Uterus (tissue), 4 donors: ENCODE measurements around the gene KISS1R. TPM values are rescaled to one million over a fixed set of nuclear protein-coding genes. Genes with fewer than 3 reads are reported as not detected.
"Not testable (repeated sequence)": the region's sequence is repeated elsewhere in the genome, so short reads cannot be mapped to it uniquely, and the experiment has no call there.

Source experiments
- DNase-seq, 2 donors: peaks; one replicate each; pipeline ENCODE4 v3.0.0-alpha.2; 2019 to 2020
- H3K27ac ChIP-seq, 2 donors: fragments of 200-600 bp; sonication (generic); 1 replicate in 1 of 2; 2 replicates in 1 of 2; pipeline ENCODE4 v1.5.1; 2016 to 2018
- H3K27me3 ChIP-seq, 2 donors: fragments of 200-600 bp; sonication (generic); one replicate each; pipeline ENCODE4 v1.5.1; 2018 to 2019; ENCODE audit warnings: control low read depth in 1 of 2
- H3K36me3 ChIP-seq, 2 donors: fragments of 200-600 bp; sonication (generic); one replicate each; pipeline ENCODE4 v1.5.1; 2019; ENCODE audit warnings: control low read depth in 1 of 2
- H3K4me1 ChIP-seq, 2 donors: fragments of 200-600 bp; sonication (generic); one replicate each; pipeline ENCODE4 v1.5.1; 2018 to 2019; ENCODE audit warnings: control low read depth in 1 of 2
- H3K4me3 ChIP-seq, 2 donors: fragments of 200-600 bp; sonication (generic); 1 replicate in 1 of 2; 2 replicates in 1 of 2; pipeline ENCODE4 v1.5.1; 2018 to 2019; ENCODE audit warnings: mild to moderate bottlenecking in 1 of 2
- H3K9me3 ChIP-seq, 2 donors: fragments of 200-600 bp; sonication (generic); one replicate each; pipeline ENCODE4 v1.5.1; 2019; ENCODE audit warnings: control low read depth in 1 of 2
- CTCF ChIP-seq, 4 experiments: fragments of 200-600 bp in 2 of 4; fragments of 450-650 bp in 2 of 4; sonication (generic) in 2 of 4; IDR thresholded peaks; one replicate each; pipeline ENCODE4 v1.5.1; 2016 to 2019; ENCODE audit warnings: antibody characterized with exemption in 4 of 4, mild to moderate bottlenecking in 2 of 4, moderate library complexity in 1 of 4
- POLR2A ChIP-seq, 2 donors: fragments of 450-650 bp; IDR thresholded peaks; one replicate each; pipeline ENCODE4 v1.6.1; 2016; ENCODE audit warnings: antibody characterized with exemption in 2 of 2, mild to moderate bottlenecking in 1 of 2, moderate library complexity in 1 of 2
- intact Hi-C: fragments of 100-400 bp; cut with DNase I; formaldehyde crosslinking; loops from one replicate; pipeline ENCODE4 v1.15.1; 2023; ENCODE audit warnings: low total_unique reads
- total RNA-seq, 4 donors: library from RNA; depleted of rRNA in 3 of 4; stranded (reverse); fragments of >200 nt in 3 of 4; gene quantifications; one replicate each; pipeline versions ENCODE4 v1.1.0 to v1.2.4, GENCODE V29; 2014 to 2023
- donor health status: DM: yes; HTN: yes; CAD: no.

KISS1R gene
- total RNA-seq, 4 donors from 2014 or later: 0.14 TPM; not detected in 3

GRCh38 chr19:888581-889385, 28.4 kb upstream of the KISS1R start:
- no peak for DNase-seq
- Histone ChIP-seq H3K27ac (no peak overlapping the region), H3K4me3 (no peak overlapping the region), H3K9me3 (no peaks in the 10 kb centered on the region), H3K36me3 (no peaks in the 10 kb centered on the region), H3K27me3 (no peaks in the 10 kb centered on the region), H3K4me1 (no peaks in the 10 kb centered on the region)
- intact Hi-C loops: no loop called here
- TF ChIP-seq CTCF (IDR thresholded peaks at IDR 0.05) (no peak), POLR2A (IDR thresholded peaks at IDR 0.05) (no peak)

GRCh38 chr19:889662-890295, 27.4 kb upstream of the KISS1R start:
- Histone ChIP-seq H3K4me1 (no peaks in the 10 kb centered on the region), H3K4me3 (no peak overlapping the region), H3K27ac (no peak overlapping the region), H3K9me3 (no peaks in the 10 kb centered on the region), H3K27me3 (no peaks in the 10 kb centered on the region), H3K36me3 (no peaks in the 10 kb centered on the region)
- DNase-seq: no peak
- no peak for TF ChIP-seq POLR2A (IDR thresholded peaks at IDR 0.05)
- TF ChIP-seq CTCF (IDR thresholded peaks at IDR 0.05): no peak
- intact Hi-C loops: no loop called here

GRCh38 chr19:890831-891230, 26.3 kb upstream of the KISS1R start:
- H3K27ac ChIP-seq: no peak overlapping the region
- TF ChIP-seq CTCF (IDR thresholded peaks at IDR 0.05) (no peak), POLR2A (IDR thresholded peaks at IDR 0.05) (no peak)
- no peaks in the 10 kb centered on the region for H3K36me3 ChIP-seq
- H3K4me1 ChIP-seq: no peaks in the 10 kb centered on the region
- H3K9me3 ChIP-seq: no peaks in the 10 kb centered on the region
- DNase-seq: no peak
- no peaks in the 10 kb centered on the region for H3K27me3 ChIP-seq
- intact Hi-C loops: no loop called here
- no peak overlapping the region for H3K4me3 ChIP-seq

- Histone ChIP-seq H3K4me3 (peak overlapping the region; percentile 70 to 89), H3K27ac (peak overlapping the region in 1 of 2 donors; percentile 90)
- H3K27me3 ChIP-seq, H3K9me3 ChIP-seq, H3K36me3 ChIP-seq, intact Hi-C loops, H3K4me1 ChIP-seq, DNase-seq: not testable (repeated sequence)
These were observed 25.5 kb upstream of the KISS1R start for GRCh38 chr19:891421-892200.

GRCh38 chr19:892243-892893, 24.8 kb upstream of the KISS1R start:
- Histone ChIP-seq H3K4me3 (peak overlapping the region; percentile 70 to 89), H3K9me3 (no peaks in the 10 kb centered on the region), H3K36me3 (no peaks in the 10 kb centered on the region), H3K4me1 (no peaks in the 10 kb centered on the region), H3K27ac (peak overlapping the region; percentile 90 to 93), H3K27me3 (no peaks in the 10 kb centered on the region)
- DNase-seq: no peak
- intact Hi-C loops: no loop called here
- TF ChIP-seq POLR2A (IDR thresholded peaks at IDR 0.05) (no peak), CTCF (IDR thresholded peaks at IDR 0.05) (no peak)
